ENCODE results near the gene WDR59. TPM values are rescaled to one million over a fixed set of nuclear protein-coding genes. Genes with fewer than 3 reads are reported as not detected.

The WDR59 gene
- total and polyA plus RNA-seq, 2 experiments from 2014 or later: 38.7 to 54.5 TPM

DNA sequence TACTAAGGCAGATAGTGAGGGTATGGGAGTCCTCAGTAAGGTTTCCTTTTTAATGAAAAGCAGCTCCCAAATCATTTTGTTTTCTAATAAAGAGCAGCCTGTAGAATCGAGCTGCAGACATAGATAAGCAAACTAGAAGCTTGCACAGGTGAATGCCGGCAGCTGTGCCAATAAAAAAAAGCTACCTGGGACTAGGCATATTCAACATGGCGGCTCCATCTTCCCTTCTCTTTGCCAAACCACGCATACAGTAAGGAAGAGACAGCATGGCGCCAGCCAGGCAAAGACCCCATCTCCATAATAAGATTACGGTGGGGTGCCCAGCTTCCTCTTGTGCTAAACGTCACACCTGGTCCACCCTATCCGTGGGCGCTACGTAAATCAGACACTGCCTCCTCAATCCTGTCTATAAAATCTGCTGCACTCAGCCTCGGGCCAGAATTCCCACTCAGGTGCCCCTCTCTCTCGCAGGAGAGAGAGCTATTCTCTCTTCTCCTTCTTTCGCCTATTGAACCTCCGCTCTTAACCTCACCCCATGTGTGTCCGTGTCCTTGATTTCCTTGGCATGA lies 117.6 kb downstream of the WDR59 start (continued):
- TF ChIP-seq NANOG (IDR thresholded peaks at IDR 0.05; ENCODE audit: borderline replicate concordance): no peak
- TF ChIP-seq EZH2phosphoT487 (IDR thresholded peaks at IDR 0.05; ENCODE audit: unreplicated experiment): no peak
- TF ChIP-seq CREB1 (CRISPR knock-in tag; IDR thresholded peaks at IDR 0.05; ENCODE audit: low read depth): no peak

DNA sequence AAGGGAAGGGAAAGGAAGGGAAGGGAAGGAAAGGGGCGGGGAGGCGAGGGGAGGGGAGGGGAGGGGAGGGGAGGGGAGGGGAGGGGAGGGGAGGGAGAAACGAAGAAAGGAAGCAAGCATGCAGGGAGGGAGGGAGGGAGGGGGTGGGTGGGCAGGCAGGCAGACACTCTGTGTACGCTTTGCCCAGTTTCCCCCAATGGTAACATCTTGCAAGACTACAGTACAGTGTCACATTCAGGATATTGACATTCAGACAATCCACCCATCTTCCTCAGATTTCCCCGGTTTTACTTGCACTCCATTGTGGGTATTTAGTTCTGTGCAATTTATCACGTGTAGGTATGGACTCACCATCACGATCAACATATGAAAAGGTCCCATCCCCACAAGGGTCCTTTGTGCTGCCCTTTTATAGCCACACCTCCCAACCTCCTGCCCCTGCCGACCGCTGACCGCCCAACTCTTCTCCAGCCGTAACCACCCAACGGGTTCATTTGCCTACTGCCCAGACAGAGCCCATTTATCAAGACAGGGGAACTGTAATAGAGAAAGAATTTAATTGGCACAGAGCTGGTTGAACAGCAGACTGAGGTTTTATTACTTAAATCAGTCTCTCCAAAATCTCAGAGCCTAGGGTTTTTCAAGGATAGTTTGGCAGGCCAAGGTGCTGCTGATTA lies 118.9 kb downstream of the WDR59 start:
- Mint-ChIP-seq H3K36me3 (ENCODE audit: low read depth) (no peaks in the 10 kb centered on the region; the same call in 2 of the 3 replicates), H3K4me1 (peaks cover 50% of the 10 kb centered on the region), H3K27ac (peak overlapping the region; percentile 50), H3K4me3 (peak overlapping the region; percentile 20; the same call in 2 of the 3 replicates), H3K27me3 (ENCODE audit: insufficient read depth, low read depth, poor library complexity) (peaks cover 19% of the 10 kb centered on the region), H3K9me3 (no peaks in the 10 kb centered on the region; the same call in 2 of the 3 replicates)
- Histone ChIP-seq H3K36me3 (ENCODE audit: insufficient read depth) (no peaks in the 10 kb centered on the region), H3K79me2 (replicated peaks; ENCODE audit: insufficient read depth) (no peaks in the 10 kb centered on the region), H3K27ac (ENCODE audit: low read depth) (peak overlapping the region; percentile 1; the same call in 1 of the 2 replicates), H3K4me3 (peak overlapping the region; percentile 20; the same call in 1 of the 2 replicates), H3K9me2 (ENCODE audit: insufficient read depth) (no peaks in the 10 kb centered on the region), H3K27me3 (ENCODE audit: insufficient read depth) (no peaks in the 10 kb centered on the region), H3K4me1 (ENCODE audit: insufficient read depth) (peaks cover 51% of the 10 kb centered on the region), H4K20me1 (replicated peaks; ENCODE audit: insufficient read depth) (no peaks in the 10 kb centered on the region), H3K4me2 (peak overlapping the region; percentile 52), H3F3A (replicated peaks; ENCODE audit: low read depth) (0 out of 2 replicates have a peak, but pooled peaks cover 8% of the 10 kb centered on the region), H2AFZ (no peak overlapping the region)
- ATAC-seq: peak; percentile 87
- DNase-seq (ENCODE audit: low spot score): peak; percentile 83
- TF ChIP-seq POLR2AphosphoS5 (IDR thresholded peaks at IDR 0.05; ENCODE audit: low read depth) (peak; percentile 46; the same call in 1 of the 2 replicates), STAT1 (IDR thresholded peaks at IDR 0.05; ENCODE audit: unreplicated experiment) (no peak), EZH2phosphoT487 (IDR thresholded peaks at IDR 0.05; ENCODE audit: unreplicated experiment) (no peak), NANOG (IDR thresholded peaks at IDR 0.05; ENCODE audit: borderline replicate concordance) (no peak), JUNB (IDR thresholded peaks at IDR 0.05; ENCODE audit: unreplicated experiment) (no peak), ZNF114 (CRISPR knock-in tag; IDR thresholded peaks at IDR 0.05) (no peak), CREB1 (CRISPR knock-in tag; IDR thresholded peaks at IDR 0.05; ENCODE audit: low read depth) (0 out of 2 replicates have a peak, but pooled peaks have one; percentile 13)
- TF ChIP-seq, protein P1, sequence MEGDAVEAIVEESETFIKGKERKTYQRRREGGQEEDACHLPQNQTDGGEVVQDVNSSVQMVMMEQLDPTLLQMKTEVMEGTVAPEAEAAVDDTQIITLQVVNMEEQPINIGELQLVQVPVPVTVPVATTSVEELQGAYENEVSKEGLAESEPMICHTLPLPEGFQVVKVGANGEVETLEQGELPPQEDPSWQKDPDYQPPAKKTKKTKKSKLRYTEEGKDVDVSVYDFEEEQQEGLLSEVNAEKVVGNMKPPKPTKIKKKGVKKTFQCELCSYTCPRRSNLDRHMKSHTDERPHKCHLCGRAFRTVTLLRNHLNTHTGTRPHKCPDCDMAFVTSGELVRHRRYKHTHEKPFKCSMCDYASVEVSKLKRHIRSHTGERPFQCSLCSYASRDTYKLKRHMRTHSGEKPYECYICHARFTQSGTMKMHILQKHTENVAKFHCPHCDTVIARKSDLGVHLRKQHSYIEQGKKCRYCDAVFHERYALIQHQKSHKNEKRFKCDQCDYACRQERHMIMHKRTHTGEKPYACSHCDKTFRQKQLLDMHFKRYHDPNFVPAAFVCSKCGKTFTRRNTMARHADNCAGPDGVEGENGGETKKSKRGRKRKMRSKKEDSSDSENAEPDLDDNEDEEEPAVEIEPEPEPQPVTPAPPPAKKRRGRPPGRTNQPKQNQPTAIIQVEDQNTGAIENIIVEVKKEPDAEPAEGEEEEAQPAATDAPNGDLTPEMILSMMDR (conservative IDR thresholded peaks at IDR 0.05; ENCODE audit: low read depth in 2 of 2): no peak
- TF ChIP-seq, protein P2, sequence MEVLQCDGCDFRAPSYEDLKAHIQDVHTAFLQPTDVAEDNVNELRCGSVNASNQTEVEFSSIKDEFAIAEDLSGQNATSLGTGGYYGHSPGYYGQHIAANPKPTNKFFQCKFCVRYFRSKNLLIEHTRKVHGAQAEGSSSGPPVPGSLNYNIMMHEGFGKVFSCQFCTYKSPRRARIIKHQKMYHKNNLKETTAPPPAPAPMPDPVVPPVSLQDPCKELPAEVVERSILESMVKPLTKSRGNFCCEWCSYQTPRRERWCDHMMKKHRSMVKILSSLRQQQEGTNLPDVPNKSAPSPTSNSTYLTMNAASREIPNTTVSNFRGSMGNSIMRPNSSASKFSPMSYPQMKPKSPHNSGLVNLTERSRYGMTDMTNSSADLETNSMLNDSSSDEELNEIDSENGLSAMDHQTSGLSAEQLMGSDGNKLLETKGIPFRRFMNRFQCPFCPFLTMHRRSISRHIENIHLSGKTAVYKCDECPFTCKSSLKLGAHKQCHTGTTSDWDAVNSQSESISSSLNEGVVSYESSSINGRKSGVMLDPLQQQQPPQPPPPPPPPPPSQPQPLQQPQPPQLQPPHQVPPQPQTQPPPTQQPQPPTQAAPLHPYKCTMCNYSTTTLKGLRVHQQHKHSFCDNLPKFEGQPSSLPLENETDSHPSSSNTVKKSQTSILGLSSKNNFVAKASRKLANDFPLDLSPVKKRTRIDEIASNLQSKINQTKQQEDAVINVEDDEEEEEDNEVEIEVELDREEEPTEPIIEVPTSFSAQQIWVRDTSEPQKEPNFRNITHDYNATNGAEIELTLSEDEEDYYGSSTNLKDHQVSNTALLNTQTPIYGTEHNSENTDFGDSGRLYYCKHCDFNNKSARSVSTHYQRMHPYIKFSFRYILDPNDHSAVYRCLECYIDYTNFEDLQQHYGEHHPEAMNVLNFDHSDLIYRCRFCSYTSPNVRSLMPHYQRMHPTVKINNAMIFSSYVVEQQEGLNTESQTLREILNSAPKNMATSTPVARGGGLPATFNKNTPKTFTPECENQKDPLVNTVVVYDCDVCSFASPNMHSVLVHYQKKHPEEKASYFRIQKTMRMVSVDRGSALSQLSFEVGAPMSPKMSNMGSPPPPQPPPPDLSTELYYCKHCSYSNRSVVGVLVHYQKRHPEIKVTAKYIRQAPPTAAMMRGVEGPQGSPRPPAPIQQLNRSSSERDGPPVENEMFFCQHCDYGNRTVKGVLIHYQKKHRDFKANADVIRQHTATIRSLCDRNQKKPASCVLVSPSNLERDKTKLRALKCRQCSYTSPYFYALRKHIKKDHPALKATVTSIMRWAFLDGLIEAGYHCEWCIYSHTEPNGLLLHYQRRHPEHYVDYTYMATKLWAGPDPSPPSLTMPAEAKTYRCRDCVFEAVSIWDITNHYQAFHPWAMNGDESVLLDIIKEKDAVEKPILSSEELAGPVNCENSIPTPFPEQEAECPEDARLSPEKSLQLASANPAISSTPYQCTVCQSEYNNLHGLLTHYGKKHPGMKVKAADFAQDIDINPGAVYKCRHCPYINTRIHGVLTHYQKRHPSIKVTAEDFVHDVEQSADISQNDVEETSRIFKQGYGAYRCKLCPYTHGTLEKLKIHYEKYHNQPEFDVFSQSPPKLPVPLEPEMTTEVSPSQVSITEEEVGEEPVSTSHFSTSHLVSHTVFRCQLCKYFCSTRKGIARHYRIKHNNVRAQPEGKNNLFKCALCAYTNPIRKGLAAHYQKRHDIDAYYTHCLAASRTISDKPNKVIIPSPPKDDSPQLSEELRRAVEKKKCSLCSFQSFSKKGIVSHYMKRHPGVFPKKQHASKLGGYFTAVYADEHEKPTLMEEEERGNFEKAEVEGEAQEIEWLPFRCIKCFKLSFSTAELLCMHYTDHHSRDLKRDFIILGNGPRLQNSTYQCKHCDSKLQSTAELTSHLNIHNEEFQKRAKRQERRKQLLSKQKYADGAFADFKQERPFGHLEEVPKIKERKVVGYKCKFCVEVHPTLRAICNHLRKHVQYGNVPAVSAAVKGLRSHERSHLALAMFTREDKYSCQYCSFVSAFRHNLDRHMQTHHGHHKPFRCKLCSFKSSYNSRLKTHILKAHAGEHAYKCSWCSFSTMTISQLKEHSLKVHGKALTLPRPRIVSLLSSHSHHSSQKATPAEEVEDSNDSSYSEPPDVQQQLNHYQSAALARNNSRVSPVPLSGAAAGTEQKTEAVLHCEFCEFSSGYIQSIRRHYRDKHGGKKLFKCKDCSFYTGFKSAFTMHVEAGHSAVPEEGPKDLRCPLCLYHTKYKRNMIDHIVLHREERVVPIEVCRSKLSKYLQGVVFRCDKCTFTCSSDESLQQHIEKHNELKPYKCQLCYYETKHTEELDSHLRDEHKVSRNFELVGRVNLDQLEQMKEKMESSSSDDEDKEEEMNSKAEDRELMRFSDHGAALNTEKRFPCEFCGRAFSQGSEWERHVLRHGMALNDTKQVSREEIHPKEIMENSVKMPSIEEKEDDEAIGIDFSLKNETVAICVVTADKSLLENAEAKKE (CRISPR knock-in tag; IDR thresholded peaks at IDR 0.05): no peak
- TF ChIP-seq, protein P3, sequence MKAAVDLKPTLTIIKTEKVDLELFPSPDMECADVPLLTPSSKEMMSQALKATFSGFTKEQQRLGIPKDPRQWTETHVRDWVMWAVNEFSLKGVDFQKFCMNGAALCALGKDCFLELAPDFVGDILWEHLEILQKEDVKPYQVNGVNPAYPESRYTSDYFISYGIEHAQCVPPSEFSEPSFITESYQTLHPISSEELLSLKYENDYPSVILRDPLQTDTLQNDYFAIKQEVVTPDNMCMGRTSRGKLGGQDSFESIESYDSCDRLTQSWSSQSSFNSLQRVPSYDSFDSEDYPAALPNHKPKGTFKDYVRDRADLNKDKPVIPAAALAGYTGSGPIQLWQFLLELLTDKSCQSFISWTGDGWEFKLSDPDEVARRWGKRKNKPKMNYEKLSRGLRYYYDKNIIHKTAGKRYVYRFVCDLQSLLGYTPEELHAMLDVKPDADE (IDR thresholded peaks at IDR 0.05): 0 out of 2 replicates have a peak, but pooled peaks have one; percentile 22
